HPDE6-E6E7 (cell line): ENCODE data around the gene AATK.

Source experiments
- DNase-seq: peaks from one replicate; pipeline ENCODE4 v3.0.0; 2011; ENCODE audit warnings: missing footprints; ENCODE audit errors: extremely low spot score

The AATK gene

DNA sequence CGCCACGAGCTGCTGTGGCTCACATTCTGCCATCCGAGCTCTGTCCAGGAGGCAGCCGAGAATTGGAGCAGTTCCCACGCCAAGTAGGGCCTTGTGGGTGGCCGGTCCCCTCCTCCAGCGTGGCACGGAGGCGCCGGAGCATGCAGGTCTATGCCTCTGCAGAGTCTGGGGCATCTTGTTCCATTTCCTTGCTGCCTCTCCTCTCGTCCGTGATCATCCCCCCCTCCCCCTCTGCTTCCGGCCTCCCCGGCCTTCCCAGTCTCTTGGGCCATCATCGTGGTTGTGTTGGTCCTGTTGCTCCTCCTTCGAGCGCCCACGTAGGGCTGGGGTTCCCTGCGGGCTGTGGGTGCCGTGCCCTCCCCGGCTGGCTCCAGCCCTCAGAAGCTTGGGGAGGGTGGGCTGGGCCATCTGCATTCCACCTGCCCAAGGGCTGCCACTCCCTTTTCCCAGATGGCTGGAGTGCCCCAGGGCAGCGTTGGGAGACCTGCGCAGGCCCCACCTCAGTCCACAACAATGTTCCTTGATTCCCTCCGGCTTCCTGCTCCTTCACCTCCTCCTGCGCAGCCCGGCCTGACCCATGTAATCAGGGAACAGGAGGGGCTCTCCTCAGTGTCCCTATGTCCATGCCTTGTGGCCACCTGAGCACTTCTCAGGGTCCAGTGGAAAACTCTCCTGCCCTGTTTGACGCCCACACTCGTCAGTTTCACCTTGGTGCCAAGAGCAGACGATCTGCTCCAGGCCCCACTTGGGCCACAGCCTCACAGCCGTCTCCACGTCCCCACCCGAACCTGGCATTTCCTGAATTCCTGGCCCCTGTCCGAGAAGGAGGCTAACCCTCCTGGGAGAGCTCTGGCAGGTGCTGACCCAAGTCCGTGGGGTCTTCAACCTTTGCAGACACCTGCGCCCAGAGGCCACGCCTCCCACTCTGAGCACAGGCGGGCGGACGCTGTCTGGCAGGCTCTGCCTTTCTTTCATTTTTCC is 94.0 kb downstream of the AATK start:
- DNase-seq = no peak

DNA sequence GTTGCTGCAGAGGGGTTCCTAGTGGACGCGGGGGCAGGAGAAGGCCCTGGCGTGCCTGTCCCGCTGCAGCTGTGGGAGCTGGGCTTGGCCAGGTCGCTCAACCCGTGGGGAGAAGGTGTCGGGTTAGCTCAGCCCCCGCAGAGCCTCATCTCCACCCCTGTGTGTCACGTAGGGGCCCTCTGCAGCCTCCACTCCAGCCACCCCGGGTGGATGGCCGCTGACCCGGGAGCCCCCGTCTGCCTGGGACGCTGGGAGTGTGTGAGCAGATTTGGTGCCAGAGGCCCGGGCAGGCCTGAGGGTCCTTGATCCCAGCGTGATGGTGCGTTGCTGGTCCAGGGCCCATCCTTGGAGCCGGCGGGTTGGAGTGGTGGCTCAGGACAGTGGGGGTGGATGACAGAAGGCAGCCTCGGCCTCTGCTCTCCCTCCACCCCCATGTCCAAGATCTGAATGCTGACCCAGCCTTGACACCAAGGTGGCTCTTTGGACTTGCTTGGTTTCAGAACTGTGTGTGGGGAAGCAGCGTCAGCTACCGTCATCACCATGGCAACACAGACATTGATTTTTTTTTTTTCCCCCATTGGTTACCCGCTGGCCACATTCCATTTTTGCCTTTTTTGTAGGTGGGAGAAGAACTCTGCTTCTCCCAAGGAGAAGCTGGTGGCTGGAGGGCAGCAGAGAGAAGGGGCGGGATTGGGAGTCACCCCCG is 95.3 kb downstream of the AATK start:
- no peak for DNase-seq

DNA sequence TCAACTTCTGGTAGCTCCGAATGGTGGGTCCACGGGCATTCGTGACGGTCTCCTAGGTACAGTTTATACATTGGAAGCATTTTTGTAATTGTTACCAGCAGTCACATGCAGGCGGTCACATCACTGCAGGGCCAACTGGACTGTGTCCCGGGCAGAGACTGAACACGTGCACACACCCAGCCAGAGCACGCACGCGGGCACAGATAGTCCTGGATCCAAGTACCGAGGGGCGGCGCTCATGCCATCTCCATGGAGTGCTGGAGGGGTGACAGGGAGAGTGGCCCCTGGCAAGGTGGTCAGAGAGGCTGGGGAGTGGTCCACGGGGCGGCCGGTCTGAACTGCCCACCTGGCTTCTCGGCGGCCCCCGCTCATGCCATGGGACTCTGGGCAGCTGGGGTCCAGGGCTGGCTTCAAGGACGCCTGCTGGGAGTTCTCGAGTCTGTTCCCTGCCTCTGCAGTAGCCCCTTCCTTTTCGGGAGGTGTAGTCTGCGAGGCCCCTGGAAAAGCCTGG is 96.8 kb downstream of the AATK start:
- DNase-seq = no peak

DNA sequence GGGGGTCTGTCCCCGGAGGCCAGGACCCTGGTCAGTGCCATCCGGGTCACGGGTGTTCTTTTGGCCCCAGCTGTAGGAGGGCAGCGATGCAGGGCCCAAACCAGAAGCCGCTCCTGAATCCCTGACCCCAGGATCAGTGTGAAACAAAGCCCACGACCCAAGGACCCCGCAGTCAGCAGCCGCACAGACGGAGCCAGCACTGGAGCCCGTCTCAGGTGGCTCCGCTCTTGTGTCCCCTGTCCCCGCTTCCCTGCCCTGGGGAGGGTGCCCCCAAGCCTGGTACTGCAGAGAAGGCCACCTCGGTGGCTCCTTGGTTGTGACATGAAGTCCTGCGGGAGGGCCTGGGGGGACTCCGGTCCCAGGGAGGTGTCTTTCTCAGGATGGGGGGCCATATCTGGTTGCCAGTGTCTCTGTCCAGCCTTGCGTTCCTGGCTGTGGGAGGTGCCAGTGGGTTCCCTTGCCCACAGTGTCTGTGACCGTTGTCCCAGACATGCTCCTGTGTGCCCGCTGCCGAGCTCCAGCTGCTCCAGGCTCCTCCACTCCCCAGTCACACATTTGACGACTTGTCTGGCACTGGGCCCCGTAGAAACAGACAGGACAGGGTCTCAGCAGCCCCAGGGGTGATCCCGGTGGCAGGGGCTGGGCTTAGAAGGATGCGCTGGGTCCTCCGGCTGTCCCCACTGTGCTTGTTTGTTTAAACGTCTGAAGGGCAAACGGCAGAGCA is 97.4 kb downstream of the AATK start:
- no peak for DNase-seq

DNA sequence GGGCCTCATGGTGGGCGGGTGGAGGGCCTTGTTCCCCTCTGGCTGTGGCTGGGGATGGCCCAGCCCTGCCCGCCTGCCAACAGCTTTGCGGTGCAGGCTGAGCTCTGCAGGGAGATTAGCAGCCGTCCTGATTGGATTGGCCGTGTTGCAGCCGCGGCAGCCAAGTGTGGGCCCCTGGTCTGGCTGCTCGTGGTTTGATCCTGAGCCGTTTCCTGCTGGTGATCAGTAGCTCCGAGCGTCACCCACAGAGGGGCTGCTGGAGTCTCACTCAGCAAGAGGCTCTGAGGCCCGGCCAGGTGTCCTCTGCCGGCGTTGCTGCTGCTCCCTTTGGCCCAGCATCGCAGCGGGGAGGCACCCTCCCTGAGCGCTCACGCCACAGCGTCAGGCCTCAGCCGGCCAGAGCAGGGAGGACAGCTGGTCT is 98.6 kb downstream of the AATK start:
- DNase-seq = no peak
